Inflammatory macrophage (primary cell): ENCODE data around the gene ENTPD3.

ENCODE experiments used
- DNase-seq, 2 donors: peaks; one replicate each; pipeline ENCODE4 v3.0.0-alpha.2; 2020 to 2022
- total RNA-seq, 18 experiments: gene quantifications; one replicate each; lab custom pipeline; 2026; ENCODE audit warnings: mixed read lengths in 6 of 18, inconsistent platforms in 2 of 18; lab: John Stamatoyannopoulos, UW

The ENTPD3 gene
- total RNA-seq, result 0 to 0.08 (median 0) reads per million in 18 experiments

- DNase-seq, result peak in 1 of 2 donors; percentile 2
Measured at GRCh38 chr3:40387001-40387894, at the start of gene ENTPD3. Gene ENTPD3, plus strand, starts transcription at chr3:40387184. Its CDS starts 874 bp downstream, at chr3:40388058.

- no peak for DNase-seq
Measured at GRCh38 chr3:40339871-40340270, 47.1 kb upstream of the ENTPD3 start.

- DNase-seq, result no peak
Measured at GRCh38 chr3:40340541-40341170, 46.3 kb upstream of the ENTPD3 start.

- DNase-seq, result no peak
Measured at GRCh38 chr3:40341671-40342070, 45.3 kb upstream of the ENTPD3 start.

GRCh38 chr3:40350529-40350928 is 36.5 kb upstream of the ENTPD3 start:
- no peak for DNase-seq

- no peak for DNase-seq
Measured at GRCh38 chr3:40355410-40355809, 31.6 kb upstream of the ENTPD3 start.

- DNase-seq, result no peak
Measured at GRCh38 chr3:40358454-40358853, 28.5 kb upstream of the ENTPD3 start.

- DNase-seq, result no peak
Measured at GRCh38 chr3:40363674-40364073, 23.3 kb upstream of the ENTPD3 start.

GRCh38 chr3:40366203-40367162 is 20.5 kb upstream of the ENTPD3 start:
- no peak for DNase-seq

GRCh38 chr3:40369716-40370115 is 17.3 kb upstream of the ENTPD3 start:
- no peak for DNase-seq

GRCh38 chr3:40377822-40378221 is 9.2 kb upstream of the ENTPD3 start:
- DNase-seq, result no peak

GRCh38 chr3:40379674-40380306 is 7.2 kb upstream of the ENTPD3 start:
- DNase-seq, result no peak

- no peak for DNase-seq
Measured at GRCh38 chr3:40381904-40382616, 4.9 kb upstream of the ENTPD3 start.

- no peak for DNase-seq
Measured at GRCh38 chr3:40382617-40382979, 4.4 kb upstream of the ENTPD3 start.

GRCh38 chr3:40386213-40386612 is 771 bp upstream of the ENTPD3 start:
- DNase-seq, result no peak

GRCh38 chr3:40387895-40388254 is 891 bp downstream of the ENTPD3 start:
- no peak for DNase-seq

GRCh38 chr3:40396406-40396805 is 9.4 kb downstream of the ENTPD3 start:
- DNase-seq, result no peak

GRCh38 chr3:40397129-40397528 is 10.1 kb downstream of the ENTPD3 start:
- DNase-seq, result no peak

- DNase-seq, result no peak
Measured at GRCh38 chr3:40397912-40398311, 10.9 kb downstream of the ENTPD3 start.

- DNase-seq, result no peak
Measured at GRCh38 chr3:40398346-40398745, 11.4 kb downstream of the ENTPD3 start.

- DNase-seq, result no peak
Measured at GRCh38 chr3:40404591-40405198, 17.7 kb downstream of the ENTPD3 start.
